Caco-2 (cell line): ENCODE data around the gene LMF1. TPM values are rescaled to one million over a fixed set of nuclear protein-coding genes. Genes with fewer than 3 reads are reported as not detected.

Experiments
- BruUV-seq: library from RNA; stranded (reverse); fragments of 400-500 nt; replicated peaks from 2 replicates; lab custom pipeline; 2021; lab: Mats Ljungman, UMichigan
- CTCF ChIA-PET: fragments of 300-600 bp; sonication (Branson Sonifier 250); formaldehyde crosslinking; loops from one replicate; lab custom pipeline; 2022; ENCODE audit warnings: antibody characterized with exemption; lab: Charles Lee
- POLR2A ChIA-PET: fragments of 300-600 bp; sonication (Branson Sonifier 250); formaldehyde crosslinking; loops from one replicate; lab custom pipeline; 2022; ENCODE audit warnings: antibody characterized with exemption; lab: Charles Lee
- DNase-seq, 2 experiments: peaks; one replicate each; pipeline versions ENCODE4 v3.0.0 to v3.0.0-alpha.2; 2020 to 2022
- H3K27me3 ChIP-seq: replicated peaks from 2 replicates; pipeline ENCODE4 v1.6.0; 2011; ENCODE audit warnings: low read length; ENCODE audit not compliant: control insufficient read depth, insufficient read depth
- H3K36me3 ChIP-seq: 2 replicates; pipeline ENCODE4 v1.5.1; 2011; ENCODE audit warnings: low read length; ENCODE audit not compliant: control insufficient read depth, insufficient read depth
- H3K4me1 ChIP-seq: fragments of 250-450 bp; sonication (Bioruptor Pico); 2 replicates; pipeline ENCODE4 v1.5.1; 2020; ENCODE audit warnings: mild to moderate bottlenecking
- H3K4me3 ChIP-seq: 2 replicates; pipeline ENCODE4 v1.5.1; 2011; ENCODE audit warnings: low read depth, mild to moderate bottlenecking, control low read depth, low read length
- H3K9me3 ChIP-seq: fragments of 250-450 bp; sonication (Bioruptor Pico); 2 replicates; pipeline ENCODE4 v1.5.1; 2020; ENCODE audit warnings: mild to moderate bottlenecking, moderate library complexity
- H3K27ac Mint-ChIP-seq: one replicate; pipeline ENCODE4 v1.8.0; 2022; ENCODE audit warnings: mixed read lengths; ENCODE audit not compliant: unreplicated experiment
- H3K27me3 Mint-ChIP-seq: one replicate; pipeline ENCODE4 v1.8.0; 2022; ENCODE audit warnings: mixed read lengths; ENCODE audit not compliant: insufficient read depth, unreplicated experiment
- H3K36me3 Mint-ChIP-seq: one replicate; pipeline ENCODE4 v1.8.0; 2022; ENCODE audit warnings: mild to moderate bottlenecking, mixed read lengths; ENCODE audit not compliant: insufficient read depth, unreplicated experiment
- H3K4me1 Mint-ChIP-seq: one replicate; pipeline ENCODE4 v1.8.0; 2022; ENCODE audit warnings: low read depth, mixed read lengths; ENCODE audit not compliant: unreplicated experiment
- H3K4me3 Mint-ChIP-seq: one replicate; pipeline ENCODE4 v1.8.0; 2022; ENCODE audit warnings: mild to moderate bottlenecking, moderate library complexity, mixed read lengths; ENCODE audit not compliant: unreplicated experiment
- H3K9me3 Mint-ChIP-seq: one replicate; pipeline ENCODE4 v1.8.0; 2022; ENCODE audit warnings: mixed read lengths; ENCODE audit not compliant: unreplicated experiment
- CTCF ChIP-seq, 2 experiments: fragments of 200-600 bp in 1 of 2; IDR thresholded peaks; 1 replicate in 1 of 2; 2 replicates in 1 of 2; pipeline versions ENCODE4 v1.5.1 to v1.8.0; 2011 to 2022; ENCODE audit warnings: antibody characterized with exemption in 1 of 2, control low read depth in 1 of 2, inconsistent platforms in 1 of 2, low read depth in 1 of 2, low read length in 1 of 2, mild to moderate bottlenecking in 1 of 2, moderate library complexity in 1 of 2; ENCODE audit not compliant: insufficient read depth in 1 of 2, severe bottlenecking in 1 of 2, unreplicated experiment in 1 of 2
- intact Hi-C: fragments of 100-400 bp; cut with micrococcal nuclease; formaldehyde crosslinking; loops from one replicate; pipeline ENCODE4 v1.10.0; 2022; ENCODE audit not compliant: unreplicated experiment
- total RNA-seq: library from RNA; stranded (reverse); gene quantifications from 2 replicates; pipeline ENCODE4 v1.2.3, GENCODE V29; 2022

LMF1 gene
- total RNA-seq, 1 experiment from 2014 or later, result 12.3 TPM

- no peaks in the 10 kb centered on the region for H3K36me3 ChIP-seq
- Mint-ChIP-seq H3K27ac (no peak overlapping the region), H3K4me3 (no peak overlapping the region), H3K27me3 (peaks cover 13% of the 10 kb centered on the region), H3K4me1 (no peaks in the 10 kb centered on the region), H3K36me3 (no peaks in the 10 kb centered on the region), H3K9me3 (no peaks in the 10 kb centered on the region)
- POLR2A ChIA-PET, result no interaction called here
- H3K27me3 ChIP-seq, result peaks cover 2% of the 10 kb centered on the region
- BruUV-seq, result no TSS peak
- H3K4me3 ChIP-seq, result no peak overlapping the region
- no peak for DNase-seq
- CTCF ChIA-PET, result no interaction called here
- no peaks in the 10 kb centered on the region for H3K4me1 ChIP-seq
- H3K9me3 ChIP-seq, result no peaks in the 10 kb centered on the region
- no peak for TF ChIP-seq CTCF (IDR thresholded peaks at IDR 0.05; ENCODE audit: insufficient read depth in 1 of 2, low read depth in 1 of 2, low read length in 1 of 2, severe bottlenecking in 1 of 2, unreplicated experiment in 1 of 2)
- intact Hi-C loops, result no loop called here
Measured at GRCh38 chr16:1009358-1010150, 38.8 kb upstream of the LMF1 start.

GRCh38 chr16:1008085-1008484 is 37.3 kb upstream of the LMF1 start:
- no peak for DNase-seq
- peaks cover 2% of the 10 kb centered on the region for H3K27me3 ChIP-seq

DNA sequence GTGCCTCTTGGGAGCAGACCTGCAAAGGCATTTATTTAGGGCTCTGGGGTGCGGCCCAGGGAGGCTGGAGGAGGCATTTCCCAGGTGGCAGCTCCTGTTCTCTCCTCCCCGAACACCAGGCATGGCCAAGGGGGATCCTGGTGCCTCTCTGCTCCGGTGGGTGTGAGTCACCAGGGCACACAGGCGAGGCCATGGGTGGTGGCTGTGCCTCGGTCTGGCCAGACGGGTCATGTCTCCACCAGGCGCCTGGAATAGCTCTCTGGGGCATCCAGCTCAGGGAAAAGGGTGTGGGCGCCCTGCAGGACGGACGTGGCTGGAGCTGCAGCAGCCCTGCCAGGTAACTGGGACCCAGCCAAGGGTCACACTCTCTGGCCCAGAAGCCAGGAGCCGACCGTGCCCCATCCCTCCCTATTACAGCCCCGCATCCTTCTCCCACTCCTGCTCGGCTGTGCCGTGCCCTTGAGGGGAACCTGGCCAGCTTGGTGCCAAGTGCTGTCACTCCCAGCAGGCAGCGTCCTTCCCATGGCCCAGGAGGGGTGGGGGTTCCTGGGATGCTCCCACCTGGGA is 36.6 kb upstream of the LMF1 start:
- Mint-ChIP-seq H3K4me3 (no peak overlapping the region), H3K27ac (no peak overlapping the region), H3K4me1 (no peaks in the 10 kb centered on the region), H3K27me3 (peaks cover 13% of the 10 kb centered on the region), H3K9me3 (no peaks in the 10 kb centered on the region), H3K36me3 (no peaks in the 10 kb centered on the region)
- H3K36me3 ChIP-seq, result no peaks in the 10 kb centered on the region
- no TSS peak for BruUV-seq
- peaks cover 2% of the 10 kb centered on the region for H3K27me3 ChIP-seq
- no peak overlapping the region for H3K4me3 ChIP-seq
- POLR2A ChIA-PET, result no interaction called here
- DNase-seq, result no peak
- TF ChIP-seq CTCF (IDR thresholded peaks at IDR 0.05; ENCODE audit: insufficient read depth in 1 of 2, low read depth in 1 of 2, low read length in 1 of 2, severe bottlenecking in 1 of 2, unreplicated experiment in 1 of 2), result no peak
- intact Hi-C loops, result no loop called here
- CTCF ChIA-PET, result no interaction called here
- 0 out of 2 replicates have a peak, but pooled peaks cover 6% of the 10 kb centered on the region for H3K4me1 ChIP-seq
- H3K9me3 ChIP-seq, result no peaks in the 10 kb centered on the region

More at GRCh38 chr16:1008085-1008484, 37.3 kb upstream of the LMF1 start:
- no peak for TF ChIP-seq CTCF (IDR thresholded peaks at IDR 0.05; ENCODE audit: insufficient read depth in 1 of 2, low read depth in 1 of 2, low read length in 1 of 2, severe bottlenecking in 1 of 2, unreplicated experiment in 1 of 2)
- Mint-ChIP-seq H3K4me3 (no peak overlapping the region), H3K36me3 (no peaks in the 10 kb centered on the region), H3K9me3 (no peaks in the 10 kb centered on the region), H3K27ac (no peak overlapping the region), H3K27me3 (peaks cover 13% of the 10 kb centered on the region), H3K4me1 (no peaks in the 10 kb centered on the region)
- no peaks in the 10 kb centered on the region for H3K36me3 ChIP-seq
- no peak overlapping the region for H3K4me3 ChIP-seq
- no peaks in the 10 kb centered on the region for H3K9me3 ChIP-seq
- POLR2A ChIA-PET, result no interaction called here
- H3K4me1 ChIP-seq, result 0 out of 2 replicates have a peak, but pooled peaks cover under 1% of the 10 kb centered on the region
- no TSS peak for BruUV-seq
- intact Hi-C loops, result no loop called here
- CTCF ChIA-PET, result no interaction called here
